HG03280 (cell line): ENCODE measurements around the gene LARGE2.

Experiments used
- ATAC-seq: cut with Tn5 transposase; IDR thresholded peaks from one replicate; pipeline ENCODE4 v1.9.1; 2021; ENCODE audit warnings: mild to moderate bottlenecking, moderate library complexity; ENCODE audit not compliant: unreplicated experiment

LARGE2 gene

GRCh38 chr11:45948356-45948755 is 25.9 kb downstream of the LARGE2 start:
- ATAC-seq = no peak

- no peak for ATAC-seq
Observed at GRCh38 chr11:45949992-45950407, 27.5 kb downstream of the LARGE2 start.

GRCh38 chr11:45959851-45960250 is 37.4 kb downstream of the LARGE2 start:
- ATAC-seq = no peak

- no peak for ATAC-seq
Observed at GRCh38 chr11:45960387-45961095, 38.1 kb downstream of the LARGE2 start.

GRCh38 chr11:45961751-45962240 is 39.3 kb downstream of the LARGE2 start:
- ATAC-seq = no peak

- peak; percentile 81 for ATAC-seq
Observed at GRCh38 chr11:45964911-45965389, 42.5 kb downstream of the LARGE2 start.

- no peak for ATAC-seq
Observed at GRCh38 chr11:45967506-45967905, 45.0 kb downstream of the LARGE2 start.

- ATAC-seq = no peak
Observed at GRCh38 chr11:45968901-45969300, 46.4 kb downstream of the LARGE2 start.

- ATAC-seq = no peak
Observed at GRCh38 chr11:45973601-45974000, 51.1 kb downstream of the LARGE2 start.

- no peak for ATAC-seq
Observed at GRCh38 chr11:45974806-45975205, 52.4 kb downstream of the LARGE2 start.
